ENCODE measurements around the gene RHD.
"Not testable (repeated sequence)": the region's sequence is repeated elsewhere in the genome, so short reads cannot be mapped to it uniquely, and the experiment has no call there.

GRCh38 chr1:25322127-25322526 lies 49.8 kb downstream of the RHD start:
- TF ChIP-seq, protein P1, sequence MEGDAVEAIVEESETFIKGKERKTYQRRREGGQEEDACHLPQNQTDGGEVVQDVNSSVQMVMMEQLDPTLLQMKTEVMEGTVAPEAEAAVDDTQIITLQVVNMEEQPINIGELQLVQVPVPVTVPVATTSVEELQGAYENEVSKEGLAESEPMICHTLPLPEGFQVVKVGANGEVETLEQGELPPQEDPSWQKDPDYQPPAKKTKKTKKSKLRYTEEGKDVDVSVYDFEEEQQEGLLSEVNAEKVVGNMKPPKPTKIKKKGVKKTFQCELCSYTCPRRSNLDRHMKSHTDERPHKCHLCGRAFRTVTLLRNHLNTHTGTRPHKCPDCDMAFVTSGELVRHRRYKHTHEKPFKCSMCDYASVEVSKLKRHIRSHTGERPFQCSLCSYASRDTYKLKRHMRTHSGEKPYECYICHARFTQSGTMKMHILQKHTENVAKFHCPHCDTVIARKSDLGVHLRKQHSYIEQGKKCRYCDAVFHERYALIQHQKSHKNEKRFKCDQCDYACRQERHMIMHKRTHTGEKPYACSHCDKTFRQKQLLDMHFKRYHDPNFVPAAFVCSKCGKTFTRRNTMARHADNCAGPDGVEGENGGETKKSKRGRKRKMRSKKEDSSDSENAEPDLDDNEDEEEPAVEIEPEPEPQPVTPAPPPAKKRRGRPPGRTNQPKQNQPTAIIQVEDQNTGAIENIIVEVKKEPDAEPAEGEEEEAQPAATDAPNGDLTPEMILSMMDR (IDR thresholded peaks at IDR 0.05; ENCODE audit: insufficient read depth, low read length, poor library complexity, severe bottlenecking), result not testable (repeated sequence)
- not testable (repeated sequence) for TF ChIP-seq EZH2phosphoT487 (conservative IDR thresholded peaks at IDR 0.05; ENCODE audit: low read length)
